GM13976 (cell line): ENCODE measurements around the gene PAPPA.

Experiments used
- DNase-seq: peaks from one replicate; pipeline ENCODE4 v3.0.0; 2012; ENCODE audit warnings: low spot score
- CTCF ChIP-seq: IDR thresholded peaks from 2 replicates; pipeline ENCODE4 v1.5.1; 2012; ENCODE audit warnings: borderline replicate concordance, mild to moderate bottlenecking; ENCODE audit not compliant: insufficient read depth; ENCODE audit errors: extremely low read depth, missing control alignments, control extremely low read depth
- in situ Hi-C: fragments of 300-500 bp; cut with MboI; formaldehyde crosslinking; loops from one replicate; pipeline ENCODE4 v1.12.0; 2022; ENCODE audit warnings: low sequenced_read_pairs, mixed read lengths, inconsistent platforms; ENCODE audit not compliant: unreplicated experiment

Gene PAPPA

GRCh38 chr9:116345393-116345792 lies 191.8 kb downstream of the PAPPA start:
- DNase-seq, result no peak
- no peak for TF ChIP-seq CTCF
- in situ Hi-C loops, result no loop called here

GRCh38 chr9:116345817-116346216 lies 192.2 kb downstream of the PAPPA start:
- no peak for TF ChIP-seq CTCF
- in situ Hi-C loops, result no loop called here
- no peak for DNase-seq

- TF ChIP-seq CTCF, result no peak
- in situ Hi-C loops, result no loop called here
- DNase-seq, result no peak
These were observed 196.1 kb downstream of the PAPPA start for GRCh38 chr9:116349684-116350083.

- in situ Hi-C loops, result no loop called here
- no peak for DNase-seq
- TF ChIP-seq CTCF, result no peak
These were observed 196.6 kb downstream of the PAPPA start for GRCh38 chr9:116350213-116350612.

- no peak for DNase-seq
- in situ Hi-C loops, result no loop called here
- TF ChIP-seq CTCF, result no peak
These were observed 199.4 kb downstream of the PAPPA start for GRCh38 chr9:116352958-116353357.

- in situ Hi-C loops, result no loop called here
- DNase-seq, result no peak
- TF ChIP-seq CTCF, result no peak
These were observed 201.7 kb downstream of the PAPPA start for GRCh38 chr9:116355153-116355921.

GRCh38 chr9:116358251-116358650 lies 204.7 kb downstream of the PAPPA start:
- in situ Hi-C loops, result no loop called here
- no peak for TF ChIP-seq CTCF
- DNase-seq, result no peak
